IMR-90 (cell line): ENCODE results near the gene BMP2K.

Experiments used
- CEBPB ChIP-seq: IDR thresholded peaks from 2 replicates; pipeline ENCODE4 v1.6.1; 2012; ENCODE audit warnings: low read depth, low read length, improper control_type of control experiment
- RFX5 ChIP-seq: IDR thresholded peaks from 2 replicates; pipeline ENCODE4 v1.8.0; 2012; ENCODE audit warnings: low read depth, mild to moderate bottlenecking, low read length, moderate library complexity
- TF ChIP-seq, protein P1 (sequence below): fragments of 150-350 bp; IDR thresholded peaks from 2 replicates; pipeline ENCODE4 v1.6.1; 2016; ENCODE audit warnings: low read depth, mild to moderate bottlenecking, low read length, moderate library complexity, borderline replicate concordance
- TF ChIP-seq, protein P2 (sequence below): conservative IDR thresholded peaks from 2 replicates; pipeline ENCODE4 v1.5.1; 2012; ENCODE audit warnings: mild to moderate bottlenecking, low read depth, low read length, improper control_type of control experiment

DNA sequence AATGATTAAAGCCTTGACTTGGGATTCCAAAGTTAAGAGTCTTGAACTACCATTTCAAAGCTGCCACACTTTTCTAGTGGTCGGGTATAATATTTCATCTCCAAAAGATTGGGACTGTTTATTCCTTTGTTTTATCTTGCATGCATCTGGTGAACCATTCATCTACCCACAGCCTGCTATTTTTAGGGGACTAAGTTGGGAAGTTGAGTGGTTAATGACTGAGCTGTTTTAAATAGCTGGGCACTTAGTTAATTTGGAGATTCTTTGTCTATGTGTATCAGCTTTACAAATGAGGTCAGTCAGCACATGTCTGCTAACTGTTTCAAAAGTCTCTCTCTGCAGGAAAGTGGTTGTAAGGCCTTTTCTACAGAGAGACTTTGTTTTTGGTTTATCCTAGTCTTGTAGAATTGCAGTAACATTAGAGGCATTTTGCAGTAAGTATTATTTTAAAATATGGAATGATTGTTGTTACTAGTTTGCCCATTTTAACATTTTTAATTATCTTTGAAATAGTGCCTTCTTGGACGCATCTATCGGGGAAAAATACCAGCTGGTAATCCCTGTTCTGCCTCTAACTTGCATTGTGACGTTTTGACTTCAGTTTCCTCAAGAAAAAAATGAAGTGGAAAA, 8.2 kb downstream of the BMP2K start:
- TF ChIP-seq, protein P1, sequence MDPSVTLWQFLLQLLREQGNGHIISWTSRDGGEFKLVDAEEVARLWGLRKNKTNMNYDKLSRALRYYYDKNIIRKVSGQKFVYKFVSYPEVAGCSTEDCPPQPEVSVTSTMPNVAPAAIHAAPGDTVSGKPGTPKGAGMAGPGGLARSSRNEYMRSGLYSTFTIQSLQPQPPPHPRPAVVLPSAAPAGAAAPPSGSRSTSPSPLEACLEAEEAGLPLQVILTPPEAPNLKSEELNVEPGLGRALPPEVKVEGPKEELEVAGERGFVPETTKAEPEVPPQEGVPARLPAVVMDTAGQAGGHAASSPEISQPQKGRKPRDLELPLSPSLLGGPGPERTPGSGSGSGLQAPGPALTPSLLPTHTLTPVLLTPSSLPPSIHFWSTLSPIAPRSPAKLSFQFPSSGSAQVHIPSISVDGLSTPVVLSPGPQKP = no peak
- TF ChIP-seq RFX5 (no peak), CEBPB (no peak)
- TF ChIP-seq, protein P2, sequence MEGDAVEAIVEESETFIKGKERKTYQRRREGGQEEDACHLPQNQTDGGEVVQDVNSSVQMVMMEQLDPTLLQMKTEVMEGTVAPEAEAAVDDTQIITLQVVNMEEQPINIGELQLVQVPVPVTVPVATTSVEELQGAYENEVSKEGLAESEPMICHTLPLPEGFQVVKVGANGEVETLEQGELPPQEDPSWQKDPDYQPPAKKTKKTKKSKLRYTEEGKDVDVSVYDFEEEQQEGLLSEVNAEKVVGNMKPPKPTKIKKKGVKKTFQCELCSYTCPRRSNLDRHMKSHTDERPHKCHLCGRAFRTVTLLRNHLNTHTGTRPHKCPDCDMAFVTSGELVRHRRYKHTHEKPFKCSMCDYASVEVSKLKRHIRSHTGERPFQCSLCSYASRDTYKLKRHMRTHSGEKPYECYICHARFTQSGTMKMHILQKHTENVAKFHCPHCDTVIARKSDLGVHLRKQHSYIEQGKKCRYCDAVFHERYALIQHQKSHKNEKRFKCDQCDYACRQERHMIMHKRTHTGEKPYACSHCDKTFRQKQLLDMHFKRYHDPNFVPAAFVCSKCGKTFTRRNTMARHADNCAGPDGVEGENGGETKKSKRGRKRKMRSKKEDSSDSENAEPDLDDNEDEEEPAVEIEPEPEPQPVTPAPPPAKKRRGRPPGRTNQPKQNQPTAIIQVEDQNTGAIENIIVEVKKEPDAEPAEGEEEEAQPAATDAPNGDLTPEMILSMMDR = no peak
